Lung (tissue), 5 donors: Measurements from ENCODE around the gene DNMT3A. TPM values are rescaled to one million over a fixed set of nuclear protein-coding genes. Genes with fewer than 3 reads are reported as not detected.

Experiments
- polyA plus RNA-seq, 2 donors: library from polyadenylated mRNA; stranded (reverse); fragments of 200-250 nt; gene quantifications; one replicate each; pipeline ENCODE4 v1.2.1, GENCODE V29; 2013
- small RNA-seq: library from RNA; depleted of rRNA; stranded (forward); fragments of <200 nt; gene quantifications from one replicate; pipeline ENCODE3, GENCODE V24; 2014; ENCODE audit warnings: low replicate concordance
- total RNA-seq, 2 donors: library from RNA; depleted of rRNA in 1 of 2; stranded (reverse); fragments of >200 nt in 1 of 2; gene quantifications; one replicate each; pipeline ENCODE4 v1.2.1, GENCODE V29; 2014 to 2021
- donor health status: Bipolar disorder and iron deficiency.
- donor health status: healthy.
- donor health status: DM: yes; HTN: yes; CAD: no.

DNMT3A gene
- total and polyA plus RNA-seq, 4 donors: 9.2 to 61.0 (median 26.9) TPM

Small RNA genes within 50 kb of the gene (small RNA-seq; reads per million reads assigned to genes)
- gene MIR1301: 17.6 reads per million, percentile 96 among the genes with 10 or more reads in this experiment

Other genes with a start within 250 kb of the DNMT3A start
- gene POMC, start 173.3 kb downstream of the DNMT3A start, total RNA-seq: 1 to 10 TPM; 3.2 to 3.7 TPM
- 1 to 10 TPM; 3.9 to 4.2 TPM for gene POMC, start 173.3 kb downstream of the DNMT3A start, polyA plus RNA-seq